NCI-H69 (cell line): ENCODE results near the gene TRIM15.
A peak's percentile ranks its signal among the peaks of the same experiment; 100 is the strongest.

Experiments used
- DNase-seq: peaks from one replicate; lab custom pipeline; 2025; lab: John Stamatoyannopoulos, UW

TRIM15 gene

DNA sequence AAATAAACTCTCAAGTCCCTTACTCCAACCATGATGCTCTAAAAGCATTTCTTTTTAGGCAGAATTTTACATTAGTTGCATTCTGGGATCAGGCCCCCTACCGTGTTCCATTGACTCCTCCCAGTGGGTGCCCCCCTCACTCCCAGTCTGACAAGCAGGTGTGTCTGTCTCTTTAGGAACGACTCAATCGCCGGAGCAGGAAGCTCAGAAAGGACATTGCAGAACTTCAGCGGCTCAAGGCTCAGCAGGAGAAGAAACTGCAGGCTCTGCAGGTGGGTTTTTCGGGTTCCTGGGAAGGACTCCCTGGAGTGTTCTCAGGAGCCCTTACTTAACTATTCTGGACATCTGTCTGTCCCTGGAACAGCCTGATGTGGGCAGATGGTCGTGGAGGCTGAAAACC is 17.5 kb upstream of the TRIM15 start:
- DNase-seq, result no peak

DNA sequence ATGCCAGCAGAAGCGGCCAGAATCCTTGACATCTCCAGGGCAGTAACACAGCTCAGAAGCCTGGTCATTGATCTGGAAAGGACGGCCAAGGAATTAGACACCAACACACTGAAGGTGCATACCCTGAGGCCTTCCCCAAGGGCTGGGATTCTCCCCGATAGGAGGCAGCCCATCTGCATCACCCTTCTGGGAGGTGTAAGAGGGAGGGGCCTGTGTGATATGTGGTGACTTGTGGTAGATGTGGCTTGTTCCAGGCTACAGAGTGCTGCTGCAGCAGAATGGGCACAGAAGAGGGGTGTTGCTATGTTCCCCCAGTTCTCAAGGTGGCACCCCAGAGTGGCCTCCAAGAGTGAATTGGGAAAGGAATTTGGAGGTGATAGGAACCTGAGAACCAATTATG is 16.2 kb upstream of the TRIM15 start:
- DNase-seq, result no peak

DNA sequence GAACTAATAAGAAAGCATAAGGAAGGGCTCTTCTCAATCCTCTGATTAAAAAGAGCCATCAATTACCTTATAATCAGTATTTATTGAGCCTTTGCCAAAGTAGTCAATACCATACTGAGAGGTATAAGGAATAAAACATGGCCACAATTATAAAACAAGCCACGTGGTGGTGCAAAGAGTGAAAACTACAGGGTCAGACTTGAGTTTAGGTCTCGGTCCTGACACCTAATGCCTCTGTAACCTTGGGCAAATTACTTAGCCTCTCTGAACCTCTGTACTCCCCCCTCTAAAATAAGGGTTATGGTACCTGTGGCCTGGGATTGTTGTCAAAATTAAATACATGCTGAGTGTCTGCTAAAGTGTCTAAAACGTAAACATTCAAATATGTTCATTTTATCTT is 14.1 kb upstream of the TRIM15 start:
- DNase-seq, result no peak

DNA sequence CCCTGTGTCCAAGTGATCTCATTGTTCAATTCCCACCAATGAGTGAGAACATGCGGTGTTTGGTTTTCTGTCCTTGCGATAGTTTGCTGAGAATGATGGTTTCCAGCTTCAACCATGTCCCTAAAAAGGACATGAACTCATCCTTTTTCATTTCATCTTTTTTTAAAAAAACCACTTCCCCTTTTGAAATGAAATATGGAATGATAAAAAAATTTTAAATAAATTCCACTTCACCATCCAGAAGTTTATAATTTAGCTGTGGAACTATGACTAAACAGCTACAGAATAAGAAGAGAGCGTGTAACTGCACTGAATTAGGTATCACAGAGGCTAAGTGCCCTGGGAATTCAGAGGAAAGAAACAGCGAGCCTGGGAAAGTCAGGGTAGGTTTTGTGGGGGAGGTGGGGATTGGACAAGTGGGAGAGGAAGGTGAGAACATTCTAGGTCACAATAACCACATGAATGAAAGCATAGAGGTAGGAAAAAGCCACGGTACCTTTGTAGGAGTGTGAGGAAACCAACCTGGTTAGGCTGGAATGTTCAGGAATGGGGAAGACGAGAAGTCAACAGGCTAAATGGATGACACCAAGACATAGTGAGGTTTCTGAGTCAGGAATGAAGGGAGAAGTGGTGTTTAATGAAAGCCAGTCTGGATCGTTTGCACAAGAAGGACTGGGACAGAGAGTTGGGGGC is 13.3 kb upstream of the TRIM15 start:
- no peak for DNase-seq

DNA sequence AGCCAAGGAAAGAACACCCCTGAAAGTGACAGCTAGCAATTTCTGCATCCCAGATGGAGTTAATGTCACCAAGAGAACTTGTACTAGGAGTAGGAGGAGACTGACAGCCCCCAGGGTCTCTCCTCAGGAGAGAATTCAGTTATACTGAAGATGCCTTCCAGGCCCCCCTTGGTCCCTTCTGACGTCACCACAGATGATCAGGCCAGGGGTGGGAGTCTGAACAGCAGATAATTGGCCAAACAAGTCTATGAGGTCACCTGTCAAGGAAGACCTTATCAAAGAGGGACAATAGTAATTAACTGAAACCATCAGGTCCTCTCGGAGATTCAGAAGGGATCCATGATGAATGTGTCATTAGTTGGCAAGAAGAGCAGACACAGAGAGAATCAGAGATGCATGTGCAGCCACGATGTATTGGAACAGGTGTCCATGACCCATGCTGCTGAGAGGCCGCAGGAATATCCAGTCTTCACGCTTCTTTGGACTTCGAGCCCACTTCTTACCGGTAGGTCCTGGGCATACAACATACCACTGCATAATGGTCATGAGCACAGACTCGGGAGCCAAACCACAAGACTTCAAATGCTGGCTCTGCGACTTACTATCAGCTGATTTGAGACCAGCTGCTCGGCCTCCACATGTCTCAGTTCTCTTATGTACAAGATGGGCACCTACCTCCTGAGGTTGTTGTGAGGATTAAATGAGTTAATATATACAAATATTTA is 12.5 kb upstream of the TRIM15 start:
- no peak for DNase-seq

DNA sequence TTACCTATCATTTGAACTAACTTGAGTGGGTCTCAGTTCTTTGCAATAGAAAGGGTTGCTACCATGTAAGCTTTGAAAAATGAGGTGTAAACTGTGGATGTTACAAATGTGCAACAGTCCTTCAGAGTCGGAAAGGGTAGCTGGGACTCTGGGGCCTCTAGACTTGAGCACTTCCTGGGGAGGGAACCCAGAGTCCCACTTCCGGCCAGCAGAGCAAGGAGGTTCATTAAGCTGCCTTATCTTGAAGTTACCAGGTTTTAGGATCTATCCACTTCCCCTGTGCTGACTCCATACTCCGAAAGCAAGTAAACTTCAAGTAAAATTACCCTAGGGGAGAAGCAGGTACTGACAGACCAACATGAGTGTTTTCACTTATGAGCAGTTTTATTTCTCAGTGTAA is 11.8 kb upstream of the TRIM15 start:
- DNase-seq, result no peak

DNA sequence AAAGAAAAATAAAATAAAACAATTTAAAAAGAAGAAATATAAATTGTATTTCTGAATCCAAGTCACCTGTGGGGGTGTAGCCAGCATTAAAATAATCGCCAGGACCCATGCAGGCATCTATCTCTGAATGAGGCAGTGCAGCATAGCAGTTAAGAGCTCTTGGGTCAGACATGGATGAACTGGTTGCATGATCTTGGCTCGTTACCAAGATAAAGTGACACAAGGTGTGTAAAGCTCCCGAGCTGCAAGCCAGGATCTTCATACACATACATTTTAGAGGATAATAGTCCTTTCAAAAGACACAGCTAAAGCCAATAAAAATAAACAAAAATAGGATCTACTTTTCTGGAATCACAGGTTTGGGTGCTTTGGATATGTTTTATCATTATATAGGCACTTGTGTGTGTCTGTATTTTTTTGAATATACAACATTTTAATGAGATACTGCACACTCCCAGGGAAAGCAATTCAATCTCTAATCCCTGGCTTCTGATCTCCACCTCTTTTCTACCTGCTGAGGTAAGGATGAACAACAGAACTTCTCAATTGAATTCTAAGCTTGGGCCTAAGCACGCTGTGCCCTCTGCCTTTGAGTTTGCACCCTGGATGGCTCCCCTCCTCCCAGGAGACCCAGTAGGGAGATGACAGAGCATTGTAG is 11.2 kb upstream of the TRIM15 start:
- peak; percentile 8 for DNase-seq

DNA sequence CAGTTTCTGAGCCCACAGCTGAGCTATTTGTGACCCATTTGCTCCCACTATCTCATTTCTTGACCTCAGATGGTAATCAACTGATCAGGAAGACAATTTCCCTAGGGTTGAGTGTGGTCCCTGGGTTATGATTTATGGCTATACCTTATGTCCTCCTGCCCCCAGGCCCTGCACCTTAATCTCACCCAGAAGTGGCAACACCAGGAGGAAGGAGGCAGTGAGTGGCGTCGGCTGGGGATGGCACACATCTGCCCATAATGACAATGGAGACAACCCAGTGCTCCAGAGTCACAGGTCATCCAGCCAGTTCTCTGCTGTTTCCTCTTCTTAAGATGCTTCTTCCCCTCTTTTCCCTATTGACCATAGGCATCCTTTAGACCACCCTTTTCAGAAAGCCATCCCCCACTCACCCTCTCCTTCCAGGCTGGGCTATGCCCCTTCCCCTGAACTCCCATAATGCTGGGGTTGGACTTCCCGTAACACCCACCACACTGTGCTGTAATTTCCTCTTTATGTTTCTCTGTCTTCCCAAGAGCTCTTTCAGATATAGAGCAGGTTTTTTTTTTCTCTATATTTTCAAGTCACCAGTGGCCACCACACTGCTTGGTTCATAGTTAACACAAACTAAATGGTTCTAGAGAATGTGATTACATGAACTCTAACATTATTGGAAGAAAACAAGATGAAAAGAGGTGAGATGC is 10.3 kb upstream of the TRIM15 start:
- DNase-seq, result no peak

DNA sequence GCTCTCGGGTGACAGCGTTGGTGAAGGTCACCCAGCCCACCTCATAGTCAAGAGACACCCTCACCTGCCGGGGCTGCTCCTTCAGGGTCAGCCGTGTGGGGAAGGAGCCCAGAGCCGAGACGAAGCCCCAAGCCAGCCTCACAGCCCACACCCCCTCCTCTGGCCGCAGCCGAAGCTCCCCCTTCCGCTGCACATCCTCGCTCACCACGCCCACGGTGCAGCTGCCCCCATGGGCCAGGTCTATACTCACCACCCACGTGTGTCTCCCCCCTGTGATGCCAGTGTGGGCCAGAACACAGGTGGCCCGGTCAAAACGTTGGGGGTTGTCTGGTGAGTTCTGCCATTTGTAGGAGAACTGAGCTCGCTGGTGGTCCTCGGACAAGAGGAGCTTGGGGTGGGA is 9.3 kb upstream of the TRIM15 start:
- DNase-seq, result no peak

DNA sequence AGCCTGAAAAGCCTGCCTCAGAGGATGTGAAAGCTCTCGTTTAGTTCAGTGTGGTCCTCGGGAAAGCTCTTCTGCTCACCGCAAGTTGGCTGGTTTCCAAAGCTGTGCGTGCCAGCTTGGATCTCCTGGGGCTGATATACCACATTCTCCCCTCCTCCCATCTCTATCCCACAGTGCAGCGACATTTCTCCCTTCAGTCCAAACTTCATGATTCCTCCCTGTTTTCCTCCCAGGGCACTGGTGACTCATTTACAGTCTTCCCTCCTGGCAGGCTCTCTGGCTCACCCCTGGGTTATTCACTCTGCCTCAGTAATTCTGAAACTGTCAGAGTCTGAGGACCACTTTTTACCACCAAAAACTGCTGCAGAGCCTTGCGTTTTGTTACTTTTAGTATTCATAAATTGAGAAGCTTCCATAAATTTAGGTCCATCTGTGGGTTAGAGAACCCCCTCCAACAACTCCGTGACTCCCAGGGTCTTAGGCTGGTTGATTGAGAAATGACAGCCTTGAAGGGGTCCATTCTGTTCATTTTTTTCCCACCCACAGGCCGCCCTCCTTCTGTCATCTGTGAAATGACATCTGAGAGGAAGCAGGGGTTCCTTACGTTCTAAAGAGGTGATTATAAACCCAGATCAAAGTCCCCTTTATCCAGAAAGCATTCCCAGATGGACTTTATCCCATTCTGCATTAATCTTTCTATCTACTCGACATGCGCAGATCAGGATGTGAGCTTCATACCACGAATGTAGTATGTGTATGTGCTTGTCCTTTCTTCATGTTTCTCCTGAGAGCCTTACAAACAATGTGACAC is 8.4 kb upstream of the TRIM15 start:
- no peak for DNase-seq

DNA sequence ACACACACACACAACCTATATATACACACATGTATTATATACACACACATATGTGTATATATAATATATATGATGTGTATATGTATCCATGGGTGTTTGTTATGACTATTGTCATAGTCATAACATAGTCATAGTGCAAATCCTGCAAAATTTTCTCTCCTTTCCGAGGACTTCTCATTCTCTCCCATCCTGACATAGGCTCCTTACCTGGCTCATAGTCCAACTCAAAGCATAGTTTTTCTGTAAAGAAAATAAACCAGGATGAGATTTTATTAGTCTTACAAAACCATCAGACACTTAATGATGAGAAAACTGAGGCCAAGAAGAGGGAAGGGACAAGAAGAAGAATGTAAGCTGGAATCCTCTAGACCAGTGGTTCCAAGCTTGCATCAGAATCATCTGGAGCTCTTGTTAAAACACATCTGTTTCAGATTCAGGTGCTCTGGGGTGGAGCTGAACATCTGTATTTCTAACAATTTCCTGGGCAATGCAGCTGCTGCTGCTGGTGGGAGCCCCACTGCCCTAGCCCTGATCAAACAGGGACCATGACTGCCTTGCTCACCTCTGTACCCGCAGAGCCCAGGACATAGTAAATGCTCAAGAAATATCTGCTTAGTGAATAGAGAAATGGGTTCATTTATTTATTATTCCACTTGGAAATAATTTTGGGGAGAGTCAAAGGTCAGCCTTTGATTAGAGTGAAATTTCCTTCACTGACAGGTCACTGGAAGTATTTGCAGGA is 7.7 kb upstream of the TRIM15 start:
- no peak for DNase-seq

DNA sequence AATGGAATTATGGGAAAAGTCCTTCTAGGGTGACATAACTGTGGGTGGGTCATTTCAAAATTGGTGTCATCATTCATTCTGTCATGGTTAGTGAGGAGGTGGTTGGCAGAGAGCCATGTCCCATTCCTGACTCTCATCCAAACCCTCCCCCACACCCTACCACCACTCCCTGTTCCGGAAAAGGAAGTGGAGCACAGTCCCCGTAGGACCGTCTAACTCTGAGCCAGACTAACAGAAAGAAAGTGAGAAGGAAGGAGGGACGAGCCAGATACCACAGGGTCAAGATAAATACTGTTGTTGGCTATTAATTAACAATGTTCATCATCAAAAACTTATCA is 7.1 kb upstream of the TRIM15 start:
- DNase-seq, result peak; percentile 54

DNA sequence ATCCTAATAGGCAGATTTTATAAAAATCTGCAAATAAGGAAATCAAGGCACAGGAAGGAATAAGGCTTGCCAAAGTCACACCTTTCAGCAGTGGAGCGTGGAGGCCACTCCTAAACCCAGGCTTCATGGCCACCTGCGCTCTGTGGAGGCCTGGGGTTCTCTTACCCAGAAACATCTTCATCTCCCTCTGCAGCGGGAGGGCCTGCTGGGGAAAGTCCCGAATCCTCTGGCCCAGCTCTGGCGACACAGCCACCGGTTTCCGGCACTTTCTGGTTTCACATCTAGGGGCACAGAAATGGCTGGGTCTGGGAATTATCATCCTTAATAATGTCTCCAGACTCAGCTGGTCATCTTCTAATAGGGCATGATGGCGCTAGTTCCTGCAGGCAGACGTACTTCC is 6.6 kb upstream of the TRIM15 start:
- no peak for DNase-seq

DNA sequence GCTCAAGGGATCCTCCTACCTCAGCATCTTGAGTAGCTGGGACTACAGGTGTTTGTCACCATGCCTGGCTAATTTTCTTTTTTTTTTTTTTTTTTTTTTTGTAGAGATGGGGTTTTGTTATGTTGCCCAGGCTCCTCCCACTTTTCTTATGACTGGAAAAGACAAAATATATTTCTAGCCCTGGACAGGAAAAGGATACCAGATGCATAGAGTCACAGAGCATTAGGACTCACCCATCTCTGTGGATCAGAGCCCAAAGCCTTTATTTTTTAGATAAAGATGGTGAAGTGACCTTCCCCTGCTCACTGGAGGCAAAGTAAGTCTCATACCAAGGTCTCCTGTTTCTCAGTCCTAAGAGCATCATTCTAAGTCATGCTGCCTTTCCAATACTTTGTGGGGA is 5.8 kb upstream of the TRIM15 start:
- DNase-seq, result no peak

DNA sequence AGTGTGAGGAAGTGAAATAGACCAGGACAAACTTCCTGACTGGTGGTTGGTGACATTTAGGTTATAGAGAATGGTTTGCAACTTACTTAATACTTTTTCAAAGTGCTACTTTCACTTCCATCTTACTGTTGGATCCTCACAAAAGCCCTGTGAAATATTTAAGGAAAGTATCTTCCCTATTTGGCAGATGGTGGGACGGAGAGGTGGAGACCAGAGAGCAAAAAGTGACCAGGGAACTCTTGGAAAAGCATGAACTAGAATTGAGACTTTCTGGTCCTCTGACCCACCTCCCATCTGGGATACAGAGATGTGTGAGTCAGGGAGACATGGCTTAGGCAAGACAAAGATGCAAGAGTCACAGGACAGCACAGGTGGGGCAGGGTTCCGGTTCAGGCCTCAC is 5.3 kb upstream of the TRIM15 start:
- no peak for DNase-seq

DNA sequence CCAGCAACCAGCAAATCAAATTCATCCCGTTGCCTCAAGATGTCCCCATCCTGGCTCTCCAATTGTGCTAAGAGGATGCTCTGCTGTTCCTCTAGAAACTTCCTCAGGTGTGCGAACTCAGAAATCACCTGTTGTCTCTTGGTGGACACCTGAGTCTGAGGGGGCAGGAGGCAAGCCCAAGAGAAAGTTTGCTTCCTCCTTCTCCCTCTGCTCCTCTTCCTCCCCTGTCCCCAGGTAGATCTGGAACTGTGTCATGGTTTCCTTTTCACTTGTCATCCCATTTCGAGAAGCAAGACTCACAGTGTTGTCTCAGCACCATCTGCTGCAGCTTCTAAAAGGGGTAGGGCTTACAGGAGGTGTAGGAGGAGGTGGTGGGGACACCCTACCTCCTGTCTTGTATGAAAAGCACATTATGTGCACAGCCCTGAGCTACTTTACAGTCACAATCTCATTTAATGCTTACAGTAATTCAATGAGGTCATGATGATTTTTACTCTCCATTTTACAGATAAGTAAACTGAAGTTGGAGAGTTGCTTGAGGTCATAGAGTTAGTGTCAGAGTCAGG is 4.8 kb upstream of the TRIM15 start:
- no peak for DNase-seq

DNA sequence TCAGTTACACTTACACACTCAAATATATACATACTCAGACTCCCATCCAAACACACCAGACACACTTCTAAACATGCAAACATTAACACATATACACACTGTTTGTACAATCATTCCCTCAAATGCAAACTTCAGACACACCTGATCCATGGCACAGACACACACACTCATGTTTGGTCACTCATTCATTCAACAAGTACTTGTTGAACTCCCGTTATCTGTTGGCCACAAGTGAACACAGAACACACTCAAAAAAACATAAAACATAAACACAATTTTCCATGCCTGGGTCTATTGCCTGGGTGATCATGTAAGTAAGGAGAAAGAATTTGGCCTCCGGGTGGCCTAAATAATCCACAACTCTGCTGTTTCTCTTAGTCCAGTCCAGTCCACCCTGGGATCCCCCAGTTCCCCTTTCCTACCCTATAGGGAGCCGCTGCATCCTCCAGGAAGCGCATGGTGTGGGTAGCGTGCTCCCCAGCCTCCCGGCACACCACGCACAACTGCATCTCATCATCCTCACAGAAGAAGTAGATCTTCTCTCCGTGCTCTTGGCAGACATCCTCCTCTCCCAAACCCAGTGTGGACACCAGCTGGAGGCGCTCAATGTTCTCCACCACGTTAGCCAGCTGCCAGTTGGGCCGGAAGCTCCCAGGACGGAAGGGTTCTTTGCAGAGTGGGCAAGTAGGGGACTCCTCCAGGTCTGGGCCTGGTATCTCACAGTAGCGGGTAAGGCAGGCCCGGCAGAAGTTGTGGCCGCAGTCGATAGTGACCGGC is 3.1 kb upstream of the TRIM15 start:
- DNase-seq, result no peak

DNA sequence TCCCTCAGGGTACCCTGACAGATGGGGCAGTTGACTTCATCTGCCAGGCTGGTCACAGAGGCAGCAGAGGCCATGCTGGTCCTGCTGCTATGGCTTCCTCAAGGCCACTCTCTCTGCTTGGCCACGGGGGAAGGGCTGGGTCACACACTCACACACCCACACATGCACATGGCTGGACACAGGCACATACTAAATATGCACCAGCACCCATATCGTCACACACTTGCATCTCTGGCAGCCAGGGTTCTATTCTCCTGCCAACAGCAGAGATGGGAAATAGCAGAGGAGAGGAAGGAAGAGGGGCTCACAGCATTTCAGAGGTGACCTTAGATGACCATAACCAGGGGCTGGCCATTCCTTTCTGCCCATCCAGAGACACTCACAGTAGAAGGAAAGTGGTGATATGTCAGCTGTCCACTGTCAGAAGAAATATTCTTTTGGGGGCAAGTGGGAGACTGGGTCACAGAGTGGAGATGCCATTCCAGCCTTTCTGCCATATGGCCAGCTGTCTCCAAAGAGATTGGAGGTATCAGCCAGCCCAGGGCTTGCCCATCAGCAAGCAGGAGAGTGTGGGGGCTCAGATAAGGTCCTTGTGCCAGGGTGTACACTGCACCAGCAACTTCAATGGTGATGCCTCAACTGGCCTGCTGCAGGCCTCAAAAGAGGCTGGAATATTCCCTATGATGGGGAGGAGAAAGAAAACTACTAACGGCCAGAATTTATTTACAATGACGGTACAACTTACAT is 2.4 kb upstream of the TRIM15 start, which contains the start of gene TRIM10:
TSS of gene TRIM10 (minus strand) at position 427 of the 747 bp plus-strand sequence. CDS start at position 74, 353 bp downstream.
- DNase-seq, result no peak
